OCI-LY7 (cell line): ENCODE measurements around the gene GRIA1.

Experiments used
- CTCF ChIP-seq: fragments of 200-600 bp; sonication (generic); conservative IDR thresholded peaks from 2 replicates; pipeline ENCODE4 v1.5.1; 2014; ENCODE audit warnings: mild to moderate bottlenecking, antibody characterized with exemption, low read length, moderate library complexity, mixed read lengths
- EZH2phosphoT487 ChIP-seq: fragments of 200-600 bp; sonication (generic); IDR thresholded peaks from 2 replicates; pipeline ENCODE4 v1.6.1; 2018; ENCODE audit warnings: low read depth, borderline replicate concordance, mild to moderate bottlenecking, mixed run types, antibody characterized with exemption, low read length, moderate library complexity, mixed read lengths

GRCh38 chr5:153613672-153614071 lies 123.2 kb downstream of the GRIA1 start:
- no peak for TF ChIP-seq CTCF
- TF ChIP-seq EZH2phosphoT487, result no peak
